ENCODE data around the gene KCNIP4. TPM values are rescaled to one million over a fixed set of nuclear protein-coding genes. Genes with fewer than 3 reads are reported as not detected.
"Not testable (repeated sequence)": the region's sequence is repeated elsewhere in the genome, so short reads cannot be mapped to it uniquely, and the experiment has no call there.

KCNIP4 gene
- total RNA-seq, 4 donors from 2014 or later: 1.3 to 11.1 TPM; not detected in 2

DNA sequence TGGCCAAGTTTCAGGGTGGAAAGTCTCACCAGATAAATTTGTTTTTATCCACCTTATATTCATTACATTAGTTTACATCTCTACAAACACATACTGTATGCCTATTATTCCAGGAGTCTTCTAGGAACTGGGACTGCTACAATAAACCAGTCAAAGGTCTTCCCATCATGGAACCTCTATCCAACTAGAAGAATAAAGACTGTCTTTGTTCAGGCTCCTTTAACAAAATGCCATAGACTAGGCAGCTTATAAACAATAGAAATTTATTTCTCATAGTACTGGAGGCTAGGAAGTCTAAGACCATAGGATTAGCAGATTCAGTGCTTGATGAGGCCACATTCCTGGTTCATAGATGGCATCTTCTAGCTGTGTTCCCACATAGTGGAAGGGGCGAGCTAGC lies 1186.7 kb downstream of the KCNIP4 start:
- no peak overlapping the region for H3K4me3 ChIP-seq
- H3K36me3 ChIP-seq: no peaks in the 10 kb centered on the region
- no peaks in the 10 kb centered on the region for H3K9me3 ChIP-seq
- intact Hi-C loops (cut with DNase I; ENCODE audit: low total_unique reads): no loop called here
- no peaks in the 10 kb centered on the region for H3K27me3 ChIP-seq
- no peak overlapping the region for H3K27ac ChIP-seq
- DNase-seq: no peak
- H3K4me1 ChIP-seq: no peaks in the 10 kb centered on the region
- no peak for TF ChIP-seq POLR2A (IDR thresholded peaks at IDR 0.05)
- TF ChIP-seq, protein P1, sequence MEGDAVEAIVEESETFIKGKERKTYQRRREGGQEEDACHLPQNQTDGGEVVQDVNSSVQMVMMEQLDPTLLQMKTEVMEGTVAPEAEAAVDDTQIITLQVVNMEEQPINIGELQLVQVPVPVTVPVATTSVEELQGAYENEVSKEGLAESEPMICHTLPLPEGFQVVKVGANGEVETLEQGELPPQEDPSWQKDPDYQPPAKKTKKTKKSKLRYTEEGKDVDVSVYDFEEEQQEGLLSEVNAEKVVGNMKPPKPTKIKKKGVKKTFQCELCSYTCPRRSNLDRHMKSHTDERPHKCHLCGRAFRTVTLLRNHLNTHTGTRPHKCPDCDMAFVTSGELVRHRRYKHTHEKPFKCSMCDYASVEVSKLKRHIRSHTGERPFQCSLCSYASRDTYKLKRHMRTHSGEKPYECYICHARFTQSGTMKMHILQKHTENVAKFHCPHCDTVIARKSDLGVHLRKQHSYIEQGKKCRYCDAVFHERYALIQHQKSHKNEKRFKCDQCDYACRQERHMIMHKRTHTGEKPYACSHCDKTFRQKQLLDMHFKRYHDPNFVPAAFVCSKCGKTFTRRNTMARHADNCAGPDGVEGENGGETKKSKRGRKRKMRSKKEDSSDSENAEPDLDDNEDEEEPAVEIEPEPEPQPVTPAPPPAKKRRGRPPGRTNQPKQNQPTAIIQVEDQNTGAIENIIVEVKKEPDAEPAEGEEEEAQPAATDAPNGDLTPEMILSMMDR (IDR thresholded peaks at IDR 0.05): no peak

DNA sequence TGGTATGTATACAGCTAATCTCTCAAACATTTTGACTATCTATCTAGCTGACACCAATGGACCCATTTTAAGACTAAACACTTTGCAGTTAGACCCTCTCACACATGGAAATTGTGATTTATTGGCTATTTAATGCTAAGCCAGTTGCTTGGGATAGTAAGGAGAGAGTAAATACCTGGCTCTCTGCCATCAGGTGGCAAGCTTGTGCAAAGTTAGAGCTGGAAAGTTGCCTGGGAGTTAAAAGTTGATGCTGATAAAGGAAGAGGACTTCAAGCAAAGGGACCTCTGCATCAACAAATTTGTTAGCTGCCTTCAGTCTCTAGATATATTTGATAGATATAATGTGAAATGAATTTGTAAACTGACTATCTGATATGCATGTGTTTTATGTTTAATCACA lies 1187.2 kb downstream of the KCNIP4 start:
- Histone ChIP-seq H3K4me3 (no peak overlapping the region), H3K9me3 (no peaks in the 10 kb centered on the region), H3K4me1 (no peaks in the 10 kb centered on the region), H3K36me3 (no peaks in the 10 kb centered on the region), H3K27me3 (no peaks in the 10 kb centered on the region), H3K27ac (no peak overlapping the region)
- DNase-seq: no peak
- TF ChIP-seq POLR2A (IDR thresholded peaks at IDR 0.05): no peak
- TF ChIP-seq, protein P1 (IDR thresholded peaks at IDR 0.05): no peak
- intact Hi-C loops (cut with DNase I; ENCODE audit: low total_unique reads): no loop called here

DNA sequence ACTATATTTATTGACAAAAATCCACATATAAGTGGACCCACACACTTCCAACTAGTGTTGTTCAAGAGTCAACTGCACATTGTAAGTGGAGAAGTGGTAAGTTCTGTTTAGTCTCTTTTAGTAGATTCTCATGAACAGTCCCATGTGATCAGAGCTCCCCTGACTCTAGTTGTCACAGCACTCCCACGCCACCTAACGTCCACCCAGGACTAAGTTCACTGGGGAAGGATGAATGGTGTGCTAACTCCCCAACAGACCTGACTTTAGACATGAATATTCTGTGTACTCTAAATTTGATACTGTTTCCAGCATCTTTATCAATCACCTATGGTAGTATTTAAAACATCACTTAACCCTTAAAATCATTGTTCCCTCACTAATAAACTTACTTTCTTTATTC lies 1188.5 kb downstream of the KCNIP4 start:
- TF ChIP-seq, protein P1 (IDR thresholded peaks at IDR 0.05): no peak
- TF ChIP-seq POLR2A (IDR thresholded peaks at IDR 0.05): no peak
- H3K4me3 ChIP-seq: no peak overlapping the region
- no peaks in the 10 kb centered on the region for H3K36me3 ChIP-seq
- H3K4me1 ChIP-seq: no peaks in the 10 kb centered on the region
- DNase-seq: no peak
- H3K27me3 ChIP-seq: no peaks in the 10 kb centered on the region
- intact Hi-C loops (cut with DNase I; ENCODE audit: low total_unique reads): no loop called here
- H3K9me3 ChIP-seq: no peaks in the 10 kb centered on the region
- H3K27ac ChIP-seq: no peak overlapping the region

DNA sequence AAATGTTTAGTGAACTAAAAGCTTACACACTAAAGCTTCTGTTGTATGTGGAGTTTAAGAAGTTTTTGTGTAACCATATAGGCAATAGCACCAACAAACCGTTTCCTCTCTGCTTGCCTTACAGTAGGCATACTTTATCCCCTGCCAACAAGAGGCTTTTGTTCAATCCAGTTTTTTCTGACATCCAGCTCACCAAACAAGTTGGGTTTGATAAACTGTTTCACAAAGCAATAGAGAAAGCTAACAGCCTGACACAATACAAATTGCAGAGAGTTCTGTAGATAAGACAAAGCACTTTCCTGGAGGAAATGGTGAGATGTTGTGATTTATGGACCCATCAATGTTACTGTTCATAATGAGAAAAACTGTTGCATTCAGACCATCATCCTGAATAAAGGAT lies 1194.5 kb downstream of the KCNIP4 start:
- Histone ChIP-seq H3K36me3 (no peaks in the 10 kb centered on the region), H3K4me1 (no peaks in the 10 kb centered on the region), H3K27ac (no peak overlapping the region), H3K27me3 (no peaks in the 10 kb centered on the region), H3K4me3 (no peak overlapping the region), H3K9me3 (no peaks in the 10 kb centered on the region)
- DNase-seq: no peak
- intact Hi-C loops (cut with DNase I; ENCODE audit: low total_unique reads): no loop called here
- TF ChIP-seq POLR2A (IDR thresholded peaks at IDR 0.05): no peak
- TF ChIP-seq, protein P1 (IDR thresholded peaks at IDR 0.05): no peak

DNA sequence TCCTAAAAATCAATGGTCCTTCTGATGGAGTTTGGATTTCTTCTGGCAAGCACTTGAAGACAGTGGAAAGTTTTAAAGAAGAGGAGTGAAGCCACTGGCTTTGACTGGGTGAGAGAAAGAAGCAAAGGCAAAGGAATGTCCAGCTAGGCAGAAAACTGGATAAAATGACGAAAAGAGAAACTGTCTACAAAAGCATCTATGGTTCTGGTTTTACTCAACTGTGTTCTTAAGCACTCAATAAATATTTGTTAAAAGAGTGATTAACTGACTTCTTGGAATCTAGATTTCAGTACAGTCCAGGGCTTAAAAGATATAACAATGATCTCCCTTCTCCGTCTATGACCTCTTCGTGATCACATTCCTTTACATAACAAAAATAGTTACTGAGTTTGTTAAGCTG lies 1195.9 kb downstream of the KCNIP4 start:
- no peak for DNase-seq

DNA sequence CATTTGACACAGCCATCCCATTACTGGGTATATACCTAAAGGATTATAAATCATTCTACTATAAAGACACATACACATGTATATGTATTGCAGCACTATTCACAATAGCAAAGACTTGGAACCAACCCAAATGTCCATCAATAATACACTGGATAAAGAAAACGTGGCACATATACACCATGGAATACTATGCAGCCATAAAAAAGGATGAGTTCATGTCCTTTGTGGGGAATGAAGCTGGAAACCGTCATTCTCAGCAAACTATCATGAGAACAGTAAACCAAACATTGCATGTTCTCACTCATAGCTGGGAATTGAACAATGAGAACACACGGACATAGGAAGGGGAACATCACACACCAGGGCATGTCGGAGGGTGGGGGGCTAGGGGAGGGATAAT lies 1202.6 kb downstream of the KCNIP4 start:
- H3K27me3 ChIP-seq; H3K36me3 ChIP-seq; H3K9me3 ChIP-seq; intact Hi-C loops (cut with DNase I; ENCODE audit: low total_unique reads); DNase-seq; H3K27ac ChIP-seq; H3K4me1 ChIP-seq; H3K4me3 ChIP-seq: not testable (repeated sequence)

More for the DNA sequence above, 1195.9 kb downstream of the KCNIP4 start:
- no peaks in the 10 kb centered on the region for H3K9me3 ChIP-seq
- TF ChIP-seq, protein P1 (IDR thresholded peaks at IDR 0.05): no peak
- TF ChIP-seq POLR2A (IDR thresholded peaks at IDR 0.05): no peak
- H3K27ac ChIP-seq: no peak overlapping the region
- H3K4me1 ChIP-seq: no peaks in the 10 kb centered on the region
- intact Hi-C loops (cut with DNase I; ENCODE audit: low total_unique reads): no loop called here
- no peak overlapping the region for H3K4me3 ChIP-seq
- no peaks in the 10 kb centered on the region for H3K36me3 ChIP-seq
- no peaks in the 10 kb centered on the region for H3K27me3 ChIP-seq
